MV-4-11 (cell line): ENCODE results near the gene GALNTL6.
"Not testable (repeated sequence)": the region's sequence is repeated elsewhere in the genome, so short reads cannot be mapped to it uniquely, and the experiment has no call there.

Experiments
- DNase-seq: peaks from one replicate; lab custom pipeline; 2025; lab: John Stamatoyannopoulos, UW

GALNTL6 gene

GRCh38 chr4:172392741-172393140, 579.5 kb downstream of the GALNTL6 start:
- no peak for DNase-seq

DNA sequence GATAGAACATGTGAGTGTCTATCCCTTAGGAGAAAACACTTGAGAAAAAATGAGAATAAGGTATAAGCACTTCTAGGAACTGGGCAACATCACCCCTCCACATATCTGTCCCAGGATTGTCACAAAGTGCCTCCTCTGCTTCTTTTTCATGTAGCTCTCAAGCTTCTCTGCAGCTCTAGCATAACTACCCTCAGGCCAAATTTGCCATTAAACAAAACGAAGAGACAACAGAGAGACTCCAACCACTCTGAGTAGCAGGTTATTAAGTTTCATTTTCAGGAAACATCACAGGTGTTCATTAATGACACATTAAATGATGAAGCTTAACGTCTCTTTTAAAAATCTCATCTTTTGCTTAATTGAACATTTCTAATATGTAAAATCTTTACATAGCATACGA, 580.0 kb downstream of the GALNTL6 start:
- no peak for DNase-seq

- no peak for DNase-seq
Observed at GRCh38 chr4:172404676-172405075, 591.5 kb downstream of the GALNTL6 start.

GRCh38 chr4:172410363-172410762, 597.2 kb downstream of the GALNTL6 start:
- no peak for DNase-seq

- no peak for DNase-seq
Observed at GRCh38 chr4:172411149-172411548, 597.9 kb downstream of the GALNTL6 start.

- DNase-seq = no peak
Observed at GRCh38 chr4:172412851-172413580, 599.8 kb downstream of the GALNTL6 start.

GRCh38 chr4:172428979-172429378, 615.8 kb downstream of the GALNTL6 start:
- DNase-seq = not testable (repeated sequence)

- no peak for DNase-seq
Observed at GRCh38 chr4:172480471-172480870, 667.3 kb downstream of the GALNTL6 start.

DNA sequence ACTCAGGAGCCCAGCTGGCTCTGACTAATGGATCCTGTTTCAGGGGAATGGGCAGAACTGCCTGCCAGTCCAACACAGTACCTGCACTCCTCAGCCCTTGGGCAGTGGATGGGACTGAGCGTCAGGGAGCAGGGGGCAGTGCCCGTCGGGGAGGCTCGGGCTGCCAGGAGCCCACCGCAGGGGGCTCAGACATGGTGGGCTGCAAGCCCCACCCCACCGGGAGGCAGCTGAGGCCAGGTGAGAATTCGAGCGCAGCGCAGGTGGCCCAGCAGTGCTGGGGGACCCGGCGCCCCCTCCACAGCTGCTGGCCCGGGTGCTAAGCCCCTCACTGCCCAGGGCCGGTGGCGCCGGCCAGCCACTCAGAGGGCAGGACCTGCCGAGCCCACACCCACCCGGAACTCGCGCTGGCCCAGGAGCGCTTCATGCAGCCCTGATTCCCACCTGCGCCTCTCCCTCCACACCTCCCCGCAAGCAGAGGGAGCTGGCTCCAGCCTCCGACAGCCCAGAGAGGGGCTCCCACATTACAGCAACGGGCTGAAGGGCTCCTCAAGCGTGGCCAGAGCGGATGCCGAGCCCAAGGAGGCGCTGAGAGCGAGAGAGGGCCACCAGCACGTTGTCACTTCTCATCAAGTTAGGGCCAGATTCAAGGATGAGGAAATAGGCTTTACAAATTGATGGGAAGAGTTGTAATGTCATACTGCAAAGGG, 668.8 kb downstream of the GALNTL6 start:
- DNase-seq = no peak

DNA sequence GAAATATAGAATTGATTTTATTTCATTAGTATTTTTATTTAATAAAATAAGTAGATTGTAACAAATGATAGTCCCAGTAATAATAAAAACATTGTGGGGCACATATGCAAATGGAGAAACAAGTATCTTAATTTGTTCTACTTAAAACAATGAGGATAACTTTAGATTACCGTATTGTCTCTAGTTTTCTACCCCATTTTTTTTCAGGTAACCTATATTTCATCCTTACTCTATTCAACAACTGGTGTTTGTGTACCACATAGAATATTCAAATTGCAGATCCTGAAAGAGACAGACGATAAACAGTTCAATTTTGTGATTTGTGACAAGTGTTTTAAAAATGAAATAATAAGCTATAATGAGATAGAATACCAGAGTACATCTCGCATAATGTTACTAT, 671.8 kb downstream of the GALNTL6 start:
- DNase-seq = no peak

DNA sequence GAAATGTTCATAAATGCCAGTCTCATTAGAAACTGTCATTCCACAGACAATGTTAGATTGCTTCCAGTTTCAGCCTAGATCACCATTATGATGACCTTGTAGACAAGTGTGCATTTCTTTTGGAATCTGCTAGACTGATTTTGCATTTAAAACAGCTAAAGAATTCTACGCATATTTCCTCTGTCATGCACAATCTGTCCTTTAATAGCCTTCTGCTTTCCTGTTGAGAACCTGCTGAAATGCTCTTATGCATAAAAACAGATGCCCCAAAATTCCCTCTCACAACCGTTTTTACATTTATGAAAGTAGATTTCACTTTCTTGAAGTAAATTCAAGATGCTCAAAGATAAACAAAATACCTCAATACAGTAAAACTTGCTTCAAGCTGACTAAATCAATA, 673.3 kb downstream of the GALNTL6 start:
- DNase-seq = no peak

- DNase-seq = no peak
Observed at GRCh38 chr4:172489861-172490260, 676.7 kb downstream of the GALNTL6 start.

- no peak for DNase-seq
Observed at GRCh38 chr4:172495769-172496168, 682.6 kb downstream of the GALNTL6 start.

DNA sequence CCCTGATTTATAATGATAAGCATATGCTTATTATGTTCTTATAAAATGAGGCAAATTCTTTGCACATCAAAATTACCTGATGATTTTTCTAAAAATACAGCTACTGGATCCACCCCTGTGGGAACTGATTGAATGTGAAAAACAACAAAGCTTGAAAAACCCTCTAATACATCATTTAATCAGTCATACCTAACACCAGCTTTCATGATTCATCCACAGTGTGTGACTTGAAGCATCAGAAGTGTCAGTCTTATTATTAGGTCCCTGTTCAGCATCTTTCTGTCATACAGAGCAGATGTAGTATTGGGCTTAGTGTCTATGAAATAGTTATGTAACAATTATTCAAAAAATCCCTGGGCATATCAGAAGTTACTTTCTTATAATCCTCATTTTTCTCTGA, 684.1 kb downstream of the GALNTL6 start:
- no peak for DNase-seq

DNA sequence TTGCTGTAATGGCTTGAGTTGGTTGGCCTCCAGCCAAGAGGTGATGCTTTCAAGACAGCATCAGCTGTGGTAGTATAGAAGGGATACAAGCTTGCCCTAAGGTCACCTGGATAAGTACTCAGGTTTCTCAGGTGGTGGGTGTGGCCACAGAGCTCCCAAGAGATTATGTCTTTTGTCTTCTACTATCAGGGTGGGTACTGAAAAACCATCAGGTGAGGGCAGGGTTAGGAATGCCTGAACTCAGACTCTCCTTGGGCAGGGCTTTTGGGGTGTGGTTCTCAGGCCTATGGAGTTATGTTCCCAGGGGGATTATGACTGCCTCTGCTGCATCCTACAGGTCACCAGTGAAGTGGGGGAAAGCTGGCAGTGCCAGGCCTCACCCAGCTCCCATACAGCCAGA, 700.8 kb downstream of the GALNTL6 start:
- no peak for DNase-seq

- no peak for DNase-seq
Observed at GRCh38 chr4:172514801-172515200, 701.6 kb downstream of the GALNTL6 start.

DNA sequence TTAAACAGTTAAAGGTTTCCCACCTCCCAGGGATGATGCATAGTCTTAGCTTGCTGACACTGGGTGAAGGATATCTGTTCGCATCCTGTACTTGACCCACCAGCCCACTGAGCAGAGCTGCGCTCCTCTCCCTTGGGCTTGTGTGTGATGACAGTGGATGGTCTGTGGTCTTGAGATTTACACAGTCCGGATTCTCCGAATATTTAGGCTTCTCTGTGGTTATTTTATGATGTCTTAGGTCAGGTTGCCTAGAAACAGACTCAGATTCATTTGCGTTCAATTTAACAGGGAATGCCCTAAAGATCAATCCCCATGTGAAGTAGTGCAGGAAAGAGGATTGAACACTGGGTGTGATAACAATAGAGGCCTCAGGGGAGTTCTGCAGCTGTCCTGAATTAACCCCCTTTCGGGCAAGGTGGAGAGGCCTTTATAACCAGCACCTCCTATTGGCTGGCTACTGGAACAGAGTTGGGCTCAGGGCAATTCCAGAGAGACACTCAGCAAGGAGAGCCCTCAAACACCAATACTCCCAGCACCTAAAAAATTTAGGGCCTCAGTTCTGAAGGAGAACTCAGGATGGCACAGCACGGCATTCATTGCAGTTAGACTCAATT, 702.2 kb downstream of the GALNTL6 start:
- no peak for DNase-seq

DNA sequence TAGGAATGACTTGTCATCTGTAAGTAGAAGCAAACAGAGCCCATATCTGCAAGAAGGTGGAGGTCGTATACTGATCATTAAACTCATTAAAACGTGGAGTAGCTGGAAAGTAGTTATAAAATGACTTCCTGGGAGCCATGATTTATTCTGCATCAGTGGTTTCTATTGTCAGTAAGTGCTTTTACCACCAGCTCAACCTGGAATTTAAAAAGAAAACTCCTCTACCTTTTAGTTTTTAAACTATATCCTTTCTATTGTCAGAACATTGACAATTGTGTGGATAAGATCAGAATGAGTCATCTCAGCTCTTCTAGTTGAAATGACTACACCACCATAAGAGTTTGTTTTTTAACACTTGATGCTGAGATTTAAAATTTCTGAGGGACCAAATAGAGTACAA, 704.2 kb downstream of the GALNTL6 start:
- no peak for DNase-seq

DNA sequence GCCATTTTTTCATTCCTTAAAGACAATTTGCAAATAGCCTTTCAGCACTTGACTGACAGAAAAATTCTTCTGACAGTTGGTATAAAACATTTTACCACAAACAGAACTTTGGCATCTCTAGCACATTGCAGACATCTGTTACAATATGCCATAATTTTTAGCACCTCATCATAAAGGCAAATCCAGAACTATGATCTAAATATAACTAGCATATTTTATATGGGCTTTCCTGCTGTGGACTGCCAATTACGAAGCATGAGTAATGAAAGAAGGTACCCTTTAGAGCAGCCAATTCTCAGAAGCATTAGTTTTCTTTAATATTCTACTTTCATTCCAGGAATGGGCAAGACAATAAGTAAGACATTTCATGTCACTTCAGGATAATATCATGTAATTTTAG, 708.0 kb downstream of the GALNTL6 start:
- no peak for DNase-seq

DNA sequence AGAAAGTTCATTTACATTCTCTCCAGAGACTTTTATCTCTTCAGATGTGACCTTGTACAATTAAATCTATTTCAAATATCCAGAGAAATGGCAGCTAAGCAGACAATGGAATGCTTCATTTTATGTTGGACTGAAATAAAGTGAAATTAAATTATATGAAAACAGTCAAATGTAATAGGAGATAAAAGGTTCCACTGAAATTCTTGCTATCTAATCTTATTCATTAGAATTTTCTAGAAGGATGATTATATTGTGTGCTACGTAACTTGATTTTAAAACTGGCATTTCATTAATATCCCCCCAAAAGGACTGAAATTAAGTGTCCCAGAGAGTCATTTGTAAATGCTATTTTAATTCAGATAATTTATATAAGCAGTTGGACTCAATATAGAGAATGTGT, 708.5 kb downstream of the GALNTL6 start:
- no peak for DNase-seq

GRCh38 chr4:172543249-172543648, 730.0 kb downstream of the GALNTL6 start:
- no peak for DNase-seq

DNA sequence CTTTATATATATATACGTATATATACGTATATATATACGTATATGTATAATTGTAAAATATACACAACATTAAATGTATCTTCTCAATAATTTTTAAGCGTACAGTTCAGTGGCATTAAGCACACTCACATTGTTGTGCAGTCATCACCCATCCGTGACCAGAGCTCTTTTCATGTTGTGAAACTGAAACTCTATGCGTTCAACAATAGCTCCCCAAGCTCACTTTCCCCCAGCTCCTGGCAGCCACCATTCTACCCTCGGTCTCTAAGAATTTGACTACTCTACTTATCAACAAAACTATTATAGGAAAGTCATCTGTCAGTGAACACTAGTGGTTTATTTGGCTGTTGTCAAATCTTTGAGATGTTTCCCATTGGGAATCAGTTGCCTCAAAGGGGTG, 733.6 kb downstream of the GALNTL6 start:
- DNase-seq = no peak

GRCh38 chr4:172547724-172548123, 734.5 kb downstream of the GALNTL6 start:
- DNase-seq = no peak
